A549 (cell line): Measurements from ENCODE around the gene ADAMTS2. TPM values are rescaled to one million over a fixed set of nuclear protein-coding genes. Genes with fewer than 3 reads are reported as not detected.

Experiments
- ATAC-seq, 2 experiments: fragments of 200-7000 bp in 1 of 2; fragments of >200 bp in 1 of 2; cut with Nextera tagmentation in 1 of 2; cut with Tn5 transposase in 1 of 2; 3 replicates each; pipeline versions ENCODE4 v1.8.0 to v1.9.1; 2018 to 2020; ENCODE audit warnings: mild to moderate bottlenecking in 1 of 2, moderate library complexity in 1 of 2
- CTCF ChIA-PET: fragments of 300-600 bp; sonication (Branson Sonifier 250); formaldehyde crosslinking; extraction: SDS; loops from one replicate; lab custom pipeline; 2021; ENCODE audit warnings: antibody characterized with exemption, inconsistent platforms; lab: Yijun Ruan, JAX
- POLR2A ChIA-PET: fragments of 350-600 bp; formaldehyde crosslinking; extraction: SDS; loops from one replicate; lab custom pipeline; 2021; ENCODE audit warnings: antibody characterized with exemption, inconsistent platforms; lab: Yijun Ruan, JAX
- DNase-seq, 2 experiments: peaks; one replicate each; pipeline versions ENCODE4 v3.0.0 to v3.0.0-alpha.2; 2011 to 2016; ENCODE audit warnings: low read depth in 1 of 2, low spot score in 1 of 2
- FAIRE-seq: peaks from 2 replicates; lab custom pipeline; 2011; peaks lifted over from hg19 to GRCh38; lab: Jason Lieb, UNC
- H3K27ac ChIP-seq, 2 experiments: fragments of >200 bp; sonication (Bioruptor Twin); formaldehyde crosslinking; 3 replicates each; pipeline ENCODE4 v1.5.1; 2016 to 2017
- H3K4me1 ChIP-seq: fragments of >200 bp; sonication (Bioruptor Twin); formaldehyde crosslinking; 3 replicates; pipeline ENCODE4 v1.6.1; 2016
- H3K4me2 ChIP-seq: fragments of >200 bp; sonication (Bioruptor Twin); formaldehyde crosslinking; 3 replicates; pipeline ENCODE4 v1.6.1; 2016
- H3K4me3 ChIP-seq: fragments of >200 bp; sonication (Bioruptor Twin); formaldehyde crosslinking; 3 replicates; pipeline ENCODE4 v1.5.1; 2016
- H3K9me3 ChIP-seq: fragments of >200 bp; sonication (Bioruptor Twin); formaldehyde crosslinking; 3 replicates; pipeline ENCODE4 v1.6.1; 2016
- BHLHE40 ChIP-seq: IDR thresholded peaks from 2 replicates; pipeline ENCODE4 v1.6.1; 2012; ENCODE audit warnings: low read depth, low read length, inconsistent platforms
- CEBPB ChIP-seq, 2 experiments: fragments of >200 bp in 1 of 2; sonication (Bioruptor Twin) in 1 of 2; formaldehyde crosslinking in 1 of 2; IDR thresholded peaks; 2 replicates each; pipeline ENCODE4 v1.6.1; 2012 to 2016
- EP300 ChIP-seq, 2 experiments: fragments of >200 bp; sonication (Bioruptor Twin); formaldehyde crosslinking; IDR thresholded peaks; 2 replicates in 1 of 2; 3 replicates in 1 of 2; pipeline ENCODE4 v1.6.1; 2016 to 2017
- FOXS1 ChIP-seq: fragments of 250-450 bp; sonication (Bioruptor Pico); IDR thresholded peaks from 2 replicates; pipeline ENCODE4 v1.5.0; 2020; ENCODE audit warnings: mild to moderate bottlenecking, moderate library complexity
- HOXB5 ChIP-seq: fragments of 250-450 bp; sonication (Bioruptor Pico); IDR thresholded peaks from 2 replicates; pipeline ENCODE4 v1.5.0; 2020; ENCODE audit warnings: mild to moderate bottlenecking, moderate library complexity
- JUNB ChIP-seq: fragments of >200 bp; sonication (Bioruptor Twin); formaldehyde crosslinking; IDR thresholded peaks from 2 replicates; pipeline ENCODE4 v1.6.1; 2016
- MAFK ChIP-seq: fragments of 450-650 bp; IDR thresholded peaks from 2 replicates; pipeline ENCODE4 v1.6.1; 2014; ENCODE audit not compliant: partially characterized antibody
- MYC ChIP-seq: IDR thresholded peaks from 2 replicates; pipeline ENCODE4 v1.6.1; 2012; ENCODE audit warnings: mild to moderate bottlenecking, inconsistent platforms, low read length, improper control_type of control experiment, borderline replicate concordance
- NPAS2 ChIP-seq: fragments of 250-450 bp; sonication (Bioruptor Pico); IDR thresholded peaks from 2 replicates; pipeline ENCODE4 v1.8.0; 2022; ENCODE audit warnings: mild to moderate bottlenecking, moderate library complexity, borderline replicate concordance
- NR3C1 ChIP-seq: fragments of >200 bp; sonication (Bioruptor Twin); formaldehyde crosslinking; IDR thresholded peaks from 3 replicates; pipeline ENCODE4 v1.6.1; 2017
- PBX3 ChIP-seq: IDR thresholded peaks from 2 replicates; pipeline ENCODE4 v1.6.1; 2012
- RARB ChIP-seq: fragments of 250-450 bp; sonication (Bioruptor Pico); IDR thresholded peaks from 2 replicates; pipeline ENCODE4 v1.8.0; 2021; ENCODE audit warnings: mild to moderate bottlenecking, moderate library complexity
- REST ChIP-seq: fragments of 200-600 bp; sonication (generic); IDR thresholded peaks from 2 replicates; pipeline ENCODE4 v1.6.1; 2016; ENCODE audit warnings: antibody characterized with exemption, mild to moderate bottlenecking, moderate library complexity
- TP53 ChIP-seq: fragments of 250-450 bp; sonication (Bioruptor Pico); IDR thresholded peaks from 2 replicates; pipeline ENCODE4 v1.5.0; 2021; ENCODE audit warnings: mild to moderate bottlenecking, moderate library complexity
- ZC3H11A ChIP-seq: fragments of 450-650 bp; IDR thresholded peaks from 2 replicates; pipeline ENCODE4 v1.6.1; 2014; ENCODE audit warnings: antibody characterized with exemption, mild to moderate bottlenecking
- ZFP36 ChIP-seq: fragments of 450-650 bp; IDR thresholded peaks from 2 replicates; pipeline ENCODE4 v1.6.1; 2014; ENCODE audit warnings: borderline replicate concordance; ENCODE audit not compliant: partially characterized antibody
- ZSCAN20 ChIP-seq: fragments of 250-450 bp; sonication (Bioruptor Pico); IDR thresholded peaks from 2 replicates; pipeline ENCODE4 v1.8.0; 2022; ENCODE audit warnings: mild to moderate bottlenecking, moderate library complexity
- WGBS: methylation state at CpG from one replicate; pipeline ENCODE4 v1.1.6; 2017; ENCODE audit errors: missing lambda C conversion rate; 5-methylcytosine and 5-hydroxymethylcytosine counted together
- polyA plus RNA-seq, 4 experiments: library from polyadenylated mRNA; depleted of rRNA in 3 of 4; stranded (reverse); fragments of >200 nt; fragmentation: RNase III in 1 of 4; extraction: RNeasy Plus Mini Kit Qiagen cat#74134 plus additional on column Dnase treatment in 1 of 4; gene quantifications; 2 replicates in 3 of 4; 3 replicates in 1 of 4; pipeline ENCODE4 v1.2.3, GENCODE V29; 2011 to 2017
- TF ChIP-seq, protein P1 (sequence below): fragments of 450-650 bp; IDR thresholded peaks from 2 replicates; pipeline ENCODE4 v1.6.1; 2014; ENCODE audit warnings: antibody characterized with exemption

The ADAMTS2 gene
- polyA plus RNA-seq, 2 of the 4 experiments (the other 2 are of a cell fraction), result not detected

DNA sequence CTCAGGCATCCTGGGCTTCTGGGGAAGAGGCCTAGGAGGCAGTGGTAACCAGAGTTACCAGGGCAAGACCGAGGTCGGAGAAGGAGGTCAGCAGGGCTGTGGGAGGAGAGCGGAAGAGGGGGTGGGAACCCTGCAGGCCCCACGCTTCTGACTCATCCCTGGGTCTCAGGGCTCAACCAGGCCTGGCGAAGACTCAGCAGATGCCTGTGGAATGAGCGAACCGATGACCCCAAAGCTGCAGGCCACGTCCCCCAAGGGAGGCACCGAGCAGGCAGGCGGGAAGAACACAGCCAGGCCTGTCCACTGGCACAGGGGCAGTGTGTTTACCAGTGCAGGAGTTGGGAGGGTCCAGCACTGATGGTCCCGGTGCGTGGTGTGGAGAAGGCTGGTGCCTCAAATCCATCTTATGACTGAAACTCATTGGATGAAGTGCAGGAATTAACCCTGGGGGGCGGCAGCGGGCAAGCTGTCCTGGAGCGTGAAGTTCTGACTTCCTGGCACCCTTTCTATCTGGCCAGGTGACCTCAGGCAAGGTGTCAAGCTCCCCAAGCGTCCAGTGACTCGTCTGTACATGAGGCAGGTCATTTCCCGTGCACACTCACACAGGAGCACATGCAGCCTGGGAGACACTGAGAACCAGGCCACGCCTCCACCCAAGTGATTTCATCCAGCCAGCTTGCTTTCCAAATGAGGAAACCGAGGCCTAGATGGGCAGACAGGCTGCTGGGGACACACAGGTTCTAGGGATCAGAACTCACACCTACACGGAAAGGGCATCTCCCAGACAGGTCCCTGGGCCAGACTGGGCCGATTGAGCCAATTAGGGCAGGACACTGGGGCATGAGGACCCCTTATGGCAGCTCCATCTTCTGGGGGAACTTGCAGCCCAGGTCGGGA, 69.1 kb downstream of the ADAMTS2 start:
- H3K4me3 ChIP-seq, result no peak overlapping the region
- WGBS, result 63% methylated on average over 23 of the region's 23 CpGs
- DNase-seq (no peak), ATAC-seq (no peak), FAIRE-seq (no peak)
- ChIA-PET POLR2A (no interaction called here), CTCF (interaction anchor here (0.6 kb wide), 1 partner anchor 23 kb away, joined by 3 read pairs; no protein-coding TSS in a partner anchor)
- no peak overlapping the region for H3K27ac ChIP-seq
- H3K9me3 ChIP-seq, result peaks cover 16% of the 10 kb centered on the region; the same call in 1 of the 3 replicates
- TF ChIP-seq, protein P1, sequence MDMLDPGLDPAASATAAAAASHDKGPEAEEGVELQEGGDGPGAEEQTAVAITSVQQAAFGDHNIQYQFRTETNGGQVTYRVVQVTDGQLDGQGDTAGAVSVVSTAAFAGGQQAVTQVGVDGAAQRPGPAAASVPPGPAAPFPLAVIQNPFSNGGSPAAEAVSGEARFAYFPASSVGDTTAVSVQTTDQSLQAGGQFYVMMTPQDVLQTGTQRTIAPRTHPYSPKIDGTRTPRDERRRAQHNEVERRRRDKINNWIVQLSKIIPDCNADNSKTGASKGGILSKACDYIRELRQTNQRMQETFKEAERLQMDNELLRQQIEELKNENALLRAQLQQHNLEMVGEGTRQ, result no peak
- TF ChIP-seq PBX3 (no peak), HOXB5 (CRISPR knock-in tag) (no peak), CEBPB (IDR thresholded peaks at IDR 0.05) (no peak), RARB (CRISPR knock-in tag) (no peak), MAFK (no peak), JUNB (no peak), TP53 (CRISPR knock-in tag) (no peak), REST (no peak), ZSCAN20 (CRISPR knock-in tag) (no peak)
- no peak overlapping the region for H3K4me2 ChIP-seq
- H3K4me1 ChIP-seq, result no peaks in the 10 kb centered on the region

GRCh38 chr5:179275381-179275878, 69.8 kb downstream of the ADAMTS2 start:
- H3K4me2 ChIP-seq, result no peak overlapping the region
- peaks cover 20% of the 10 kb centered on the region; the same call in 1 of the 3 replicates for H3K9me3 ChIP-seq
- H3K4me3 ChIP-seq, result no peak overlapping the region
- no peak for ATAC-seq
- no peak overlapping the region for H3K27ac ChIP-seq
- POLR2A ChIA-PET, result no interaction called here
- CTCF ChIA-PET, result no interaction called here
- H3K4me1 ChIP-seq, result no peaks in the 10 kb centered on the region
- FAIRE-seq, result no peak
- WGBS, result 73% methylated on average over 14 of the region's 15 CpGs
- TF ChIP-seq NR3C1 (no peak), EP300 (IDR thresholded peaks at IDR 0.05) (no peak), ZSCAN20 (CRISPR knock-in tag) (no peak), NPAS2 (CRISPR knock-in tag) (no peak), JUNB (no peak), BHLHE40 (no peak), ZC3H11A (no peak), FOXS1 (no peak), ZFP36 (no peak), MYC (no peak)
- TF ChIP-seq, protein P1, result no peak
- no peak for DNase-seq
